GM21360 (cell line): ENCODE results near the gene CCDC57.

Experiments
- ATAC-seq: cut with Tn5 transposase; IDR thresholded peaks from one replicate; pipeline ENCODE4 v1.9.1; 2021; ENCODE audit warnings: mild to moderate bottlenecking, moderate library complexity; ENCODE audit not compliant: unreplicated experiment

CCDC57 gene

GRCh38 chr17:82096709-82097183 lies 115.9 kb downstream of the CCDC57 start:
- no peak for ATAC-seq

GRCh38 chr17:82095777-82096708 lies 116.6 kb downstream of the CCDC57 start:
- no peak for ATAC-seq

GRCh38 chr17:82094931-82095776 lies 117.5 kb downstream of the CCDC57 start:
- no peak for ATAC-seq

- no peak for ATAC-seq
Observed at GRCh38 chr17:82092995-82093751, 119.5 kb downstream of the CCDC57 start.

GRCh38 chr17:82092628-82092994 lies 120.0 kb downstream of the CCDC57 start:
- no peak for ATAC-seq

GRCh38 chr17:82092094-82092586 lies 120.5 kb downstream of the CCDC57 start:
- no peak for ATAC-seq

GRCh38 chr17:82091264-82092066 lies 121.2 kb downstream of the CCDC57 start:
- no peak for ATAC-seq

- ATAC-seq: no peak
Observed at GRCh38 chr17:82090549-82091263, 121.9 kb downstream of the CCDC57 start.

- no peak for ATAC-seq
Observed at GRCh38 chr17:82089723-82090548, 122.7 kb downstream of the CCDC57 start.

GRCh38 chr17:82088838-82089722 lies 123.6 kb downstream of the CCDC57 start:
- ATAC-seq: no peak

- ATAC-seq: no peak
Observed at GRCh38 chr17:82087961-82088837, 124.4 kb downstream of the CCDC57 start.

GRCh38 chr17:82086941-82087906 lies 125.4 kb downstream of the CCDC57 start:
- no peak for ATAC-seq

GRCh38 chr17:82085931-82086764 lies 126.5 kb downstream of the CCDC57 start:
- ATAC-seq: no peak
